Femur (tissue), 1 donor: Measurements from ENCODE around the gene TRH.
A peak's percentile ranks its signal among the peaks of the same experiment; 100 is the strongest.

ENCODE experiments used
- DNase-seq: peaks from one replicate; pipeline ENCODE4 v3.0.0-alpha.2; 2017

The TRH gene

GRCh38 chr3:129974564-129974832 is at the start of gene TRH:
TRH (plus strand) TSS chr3:129974720; CDS start chr3:129975817, 1,097 bp downstream.
- no peak for DNase-seq

- no peak for DNase-seq
Observed at GRCh38 chr3:129927072-129927471, 47.4 kb upstream of the TRH start.

- DNase-seq = no peak
Observed at GRCh38 chr3:129929383-129929782, 45.1 kb upstream of the TRH start.

GRCh38 chr3:129933471-129933870 is 41.0 kb upstream of the TRH start:
- DNase-seq = no peak

- peak; percentile 47 for DNase-seq
Observed at GRCh38 chr3:129934234-129935123, 40.0 kb upstream of the TRH start.

- no peak for DNase-seq
Observed at GRCh38 chr3:129936757-129937156, 37.8 kb upstream of the TRH start.

GRCh38 chr3:129937717-129938116 is 36.8 kb upstream of the TRH start:
- no peak for DNase-seq

- no peak for DNase-seq
Observed at GRCh38 chr3:129938140-129938930, 36.2 kb upstream of the TRH start.

- DNase-seq = no peak
Observed at GRCh38 chr3:129940086-129940485, 34.4 kb upstream of the TRH start.

- DNase-seq = peak; percentile 80
Observed at GRCh38 chr3:129942296-129942695, 32.2 kb upstream of the TRH start.

- no peak for DNase-seq
Observed at GRCh38 chr3:129943020-129943419, 31.5 kb upstream of the TRH start.

- no peak for DNase-seq
Observed at GRCh38 chr3:129944709-129945108, 29.8 kb upstream of the TRH start.

GRCh38 chr3:129947538-129948240 is 26.8 kb upstream of the TRH start:
- DNase-seq = no peak

- DNase-seq = no peak
Observed at GRCh38 chr3:129950318-129951046, 24.0 kb upstream of the TRH start.

- no peak for DNase-seq
Observed at GRCh38 chr3:129952556-129953355, 21.8 kb upstream of the TRH start.

- no peak for DNase-seq
Observed at GRCh38 chr3:129953621-129954020, 20.9 kb upstream of the TRH start.

- DNase-seq = no peak
Observed at GRCh38 chr3:129954514-129954913, 20.0 kb upstream of the TRH start.

GRCh38 chr3:129956936-129957335 is 17.6 kb upstream of the TRH start:
- no peak for DNase-seq

- no peak for DNase-seq
Observed at GRCh38 chr3:129958755-129959154, 15.8 kb upstream of the TRH start.

- DNase-seq = no peak
Observed at GRCh38 chr3:129961141-129961541, 13.4 kb upstream of the TRH start.

- DNase-seq = no peak
Observed at GRCh38 chr3:129962600-129962999, 11.9 kb upstream of the TRH start.

- no peak for DNase-seq
Observed at GRCh38 chr3:129965937-129966336, 8.6 kb upstream of the TRH start.
